Putamen (tissue), 1 donor: Measurements from ENCODE around the gene PCDHAC2.

Experiments
- DNase-seq: peaks from one replicate; pipeline ENCODE4 v3.0.0-alpha.2; 2016; ENCODE audit warnings: low spot score

PCDHAC2 gene, protein sequence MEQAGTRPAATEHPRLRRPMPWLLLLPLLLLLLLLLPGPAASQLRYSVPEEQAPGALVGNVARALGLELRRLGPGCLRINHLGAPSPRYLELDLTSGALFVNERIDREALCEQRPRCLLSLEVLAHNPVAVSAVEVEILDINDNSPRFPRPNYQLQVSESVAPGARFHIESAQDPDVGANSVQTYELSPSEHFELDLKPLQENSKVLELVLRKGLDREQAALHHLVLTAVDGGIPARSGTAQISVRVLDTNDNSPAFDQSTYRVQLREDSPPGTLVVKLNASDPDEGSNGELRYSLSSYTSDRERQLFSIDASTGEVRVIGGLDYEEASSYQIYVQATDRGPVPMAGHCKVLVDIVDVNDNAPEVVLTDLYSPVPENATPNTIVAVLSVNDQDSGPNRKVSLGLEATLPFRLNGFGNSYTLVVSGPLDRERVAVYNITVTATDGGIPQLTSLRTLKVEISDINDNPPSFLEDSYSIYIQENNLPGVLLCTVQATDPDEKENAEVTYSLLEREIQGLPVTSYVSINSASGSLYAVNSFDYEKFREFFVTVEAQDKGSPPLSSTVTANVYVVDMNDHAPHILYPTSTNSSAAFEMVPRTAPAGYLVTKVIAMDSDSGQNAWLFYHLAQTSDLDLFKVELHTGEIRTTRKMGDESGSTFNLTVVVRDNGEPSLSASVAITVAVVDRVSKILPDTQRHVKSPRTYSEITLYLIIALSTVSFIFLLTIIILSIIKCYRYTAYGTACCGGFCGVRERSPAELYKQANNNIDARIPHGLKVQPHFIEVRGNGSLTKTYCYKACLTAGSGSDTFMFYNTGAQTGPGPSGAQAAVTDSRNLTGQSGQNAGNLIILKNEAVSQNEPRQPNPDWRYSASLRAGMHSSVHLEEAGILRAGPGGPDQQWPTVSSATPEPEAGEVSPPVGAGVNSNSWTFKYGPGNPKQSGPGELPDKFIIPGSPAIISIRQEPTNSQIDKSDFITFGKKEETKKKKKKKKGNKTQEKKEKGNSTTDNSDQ

DNA sequence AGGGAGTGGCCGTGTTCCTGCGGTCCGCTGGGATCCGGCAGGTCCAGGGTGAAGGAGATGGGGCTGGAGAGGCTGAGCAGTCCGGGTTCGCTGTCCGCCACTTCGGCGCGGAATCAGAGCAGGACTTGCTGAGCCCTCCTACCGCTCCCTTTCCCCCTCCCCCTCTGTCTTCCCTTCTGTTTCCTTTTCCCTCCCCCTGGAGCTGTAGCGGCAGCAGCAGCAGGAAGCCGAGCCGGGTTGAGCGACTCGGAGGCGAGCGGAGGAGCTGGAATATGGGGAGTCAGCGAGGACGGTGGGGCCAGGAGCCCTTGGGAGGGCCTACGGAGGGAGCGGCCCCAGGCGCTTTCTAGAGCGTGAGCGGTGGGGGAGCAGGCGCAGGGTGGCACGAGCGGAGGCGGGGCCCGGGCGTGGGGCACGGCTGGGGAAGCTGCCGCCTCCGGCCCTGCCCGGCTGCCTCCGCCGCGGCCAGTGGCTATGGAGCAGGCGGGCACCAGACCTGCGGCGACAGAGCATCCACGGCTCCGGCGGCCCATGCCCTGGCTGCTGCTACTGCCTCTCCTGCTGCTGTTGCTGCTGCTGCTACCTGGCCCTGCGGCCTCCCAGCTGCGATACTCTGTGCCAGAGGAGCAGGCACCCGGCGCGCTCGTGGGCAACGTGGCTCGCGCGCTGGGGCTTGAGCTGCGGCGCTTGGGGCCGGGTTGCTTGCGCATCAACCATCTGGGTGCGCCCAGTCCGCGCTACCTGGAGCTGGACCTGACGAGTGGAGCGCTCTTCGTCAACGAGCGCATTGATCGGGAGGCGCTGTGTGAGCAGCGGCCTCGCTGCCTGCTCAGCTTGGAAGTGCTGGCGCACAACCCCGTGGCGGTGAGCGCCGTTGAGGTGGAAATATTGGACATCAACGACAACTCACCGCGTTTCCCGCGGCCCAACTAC lies at the start of gene PCDHAC2:
TSS of gene PCDHAC2 (plus strand) at position 184 of the 933 bp plus-strand sequence. CDS start at position 475, 291 bp downstream.
- peak; percentile 82 for DNase-seq

DNA sequence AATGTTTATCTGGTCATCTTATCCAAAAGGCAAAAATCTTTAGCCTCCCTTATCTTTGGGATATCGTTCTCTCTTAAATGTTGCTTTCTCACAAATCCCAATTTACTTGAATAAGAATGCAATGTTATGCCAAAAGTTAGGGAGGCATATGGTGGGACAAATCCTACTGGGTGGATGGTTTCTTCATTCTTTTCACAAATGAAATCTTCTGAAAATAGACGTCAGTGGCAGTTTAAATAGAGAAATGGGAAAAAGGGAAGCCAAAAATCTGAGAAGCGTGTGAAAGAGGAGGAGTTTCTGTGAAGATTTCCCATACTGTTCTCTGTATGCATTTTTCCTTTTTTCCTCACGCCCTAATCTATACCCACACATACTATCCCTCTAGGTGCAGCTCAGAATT lies 42.7 kb upstream of the PCDHAC2 start:
- DNase-seq, result no peak

DNA sequence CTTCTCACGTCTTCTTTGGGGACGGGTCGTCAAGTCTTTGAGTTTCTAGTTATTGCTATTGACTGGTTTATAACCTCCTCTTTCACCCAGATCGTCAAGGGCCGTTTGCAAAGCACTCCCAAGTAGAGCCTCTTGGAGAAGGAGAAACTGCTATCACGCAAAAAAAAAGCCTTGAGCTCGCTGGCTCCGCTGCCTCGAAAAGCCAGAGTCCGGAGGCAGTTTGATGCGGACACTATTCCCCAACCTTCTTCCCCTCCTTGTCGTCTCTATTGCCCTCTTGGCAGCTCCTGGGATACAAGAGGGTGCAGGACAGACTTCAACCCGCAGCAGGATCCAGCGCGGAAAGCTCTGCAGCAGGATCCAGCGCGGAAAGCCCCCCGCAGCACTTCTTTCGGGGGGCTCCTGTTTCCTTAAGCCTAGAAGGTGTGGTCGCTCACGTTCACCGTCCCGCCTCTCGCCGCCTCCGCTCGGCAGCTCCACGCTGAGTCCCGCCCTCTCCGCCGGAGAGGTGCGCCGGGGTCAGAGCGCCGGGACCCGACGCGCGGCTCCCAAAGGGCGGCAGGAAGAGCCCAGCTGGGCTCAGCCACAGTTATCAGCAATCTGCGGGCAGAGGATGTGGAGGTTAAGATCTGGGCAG lies 40.4 kb upstream of the PCDHAC2 start, which contains the start of gene PCDHAC1:
TSS of gene PCDHAC1 (plus strand) at position 494 of the 637 bp plus-strand sequence. CDS start 594 bp downstream, outside the sequence.
- DNase-seq, result no peak

DNA sequence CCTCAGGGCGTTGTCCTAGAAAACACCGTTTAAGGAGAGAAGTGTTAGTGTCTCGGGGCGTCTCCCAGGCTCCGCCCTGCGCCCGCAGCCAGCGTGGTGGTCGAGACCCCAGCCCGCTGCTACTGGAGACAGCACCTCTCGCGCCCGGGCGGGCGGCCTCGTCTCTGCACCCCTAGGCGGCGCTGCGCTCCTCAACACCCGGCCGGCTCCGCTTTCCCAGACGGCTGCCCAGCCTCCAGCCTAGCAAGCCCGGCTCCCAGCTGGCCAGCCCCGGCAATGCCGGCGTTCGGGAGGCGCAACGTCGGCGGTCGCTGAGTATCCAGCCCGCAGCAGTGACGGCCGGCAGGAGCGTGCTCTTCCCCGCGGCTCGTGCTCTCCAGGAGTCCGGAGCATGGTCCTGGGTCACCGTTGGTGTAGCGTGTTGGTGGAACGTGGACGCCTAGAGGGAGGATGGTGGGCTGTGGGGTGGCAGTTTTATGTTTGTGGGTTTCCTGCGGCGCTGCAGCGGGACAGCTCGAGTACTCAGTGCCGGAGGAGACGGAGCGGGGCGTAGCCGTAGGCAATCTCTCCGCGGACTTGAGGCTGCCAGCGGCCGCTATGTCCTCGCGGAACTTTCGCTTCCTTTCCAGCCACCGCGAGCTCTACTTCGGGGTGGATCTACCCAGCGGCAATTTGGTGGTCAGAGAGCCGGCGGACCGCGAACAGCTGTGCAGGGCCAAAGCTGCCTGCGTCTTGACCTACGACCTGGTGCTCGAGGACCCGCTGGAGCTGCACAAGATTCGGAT lies 39.6 kb upstream of the PCDHAC2 start:
- DNase-seq, result peak; percentile 69

DNA sequence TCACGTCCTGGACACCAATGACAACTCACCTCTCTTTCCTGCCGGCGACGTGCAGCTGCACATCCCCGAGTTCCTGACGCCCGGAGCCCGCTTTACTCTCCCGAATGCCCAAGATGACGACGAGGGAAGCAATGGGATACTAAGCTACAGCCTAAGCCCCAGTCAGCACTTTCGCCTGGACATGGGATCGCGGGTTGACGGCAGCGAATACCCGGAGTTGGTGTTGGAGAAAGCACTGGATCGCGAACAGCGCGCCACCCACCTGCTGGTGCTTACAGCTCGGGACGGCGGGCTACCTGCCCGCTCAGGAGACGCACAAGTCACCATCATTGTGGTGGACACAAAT lies 39.1 kb upstream of the PCDHAC2 start:
- no peak for DNase-seq

DNA sequence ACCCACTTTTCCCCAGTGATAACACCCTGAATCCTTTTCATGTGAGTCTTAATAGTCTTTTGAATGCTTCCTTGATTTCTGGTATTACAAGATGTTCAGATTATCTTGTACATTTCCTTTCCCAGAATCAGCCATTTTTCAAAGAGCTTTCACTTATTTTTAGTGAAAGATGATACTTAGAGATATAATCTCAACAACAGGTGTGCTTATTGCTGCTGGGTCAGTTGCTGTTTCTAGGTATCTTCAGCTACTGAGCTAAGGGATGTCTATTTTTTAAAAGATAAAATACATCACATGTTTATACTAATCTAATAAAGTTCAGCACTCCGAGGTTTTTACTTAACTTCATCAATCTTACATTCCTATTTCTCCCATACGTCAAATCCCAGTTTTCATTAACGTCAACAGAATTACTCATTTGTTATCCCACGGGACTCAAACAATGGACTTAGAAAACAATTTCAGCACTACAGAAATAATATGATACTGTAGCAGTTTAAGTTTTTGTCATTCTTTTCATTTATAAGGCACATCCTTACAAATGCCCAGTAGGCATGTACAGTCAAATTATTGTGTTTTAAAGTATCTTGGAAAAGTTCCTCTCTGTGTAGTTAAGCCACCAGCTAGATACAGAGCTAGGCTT lies 31.2 kb upstream of the PCDHAC2 start:
- no peak for DNase-seq

DNA sequence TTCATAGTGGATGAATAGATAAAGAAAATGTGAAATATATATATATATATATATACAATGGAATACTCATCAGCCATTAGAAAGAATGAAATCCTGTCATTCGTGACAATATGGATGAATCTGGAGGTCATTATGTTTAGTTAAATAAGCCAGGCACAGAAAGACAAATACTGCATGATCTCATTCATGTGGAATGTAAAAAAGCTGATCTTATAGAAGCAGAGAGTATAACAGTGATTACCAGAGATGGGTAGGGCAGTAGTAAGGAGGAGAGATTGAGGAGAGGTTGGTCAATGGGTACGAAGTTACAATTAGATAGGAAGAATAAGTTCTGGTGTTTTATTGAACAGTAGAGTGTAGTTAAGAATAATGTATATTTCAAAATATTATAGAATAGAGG lies 19.7 kb upstream of the PCDHAC2 start:
- DNase-seq, result no peak

DNA sequence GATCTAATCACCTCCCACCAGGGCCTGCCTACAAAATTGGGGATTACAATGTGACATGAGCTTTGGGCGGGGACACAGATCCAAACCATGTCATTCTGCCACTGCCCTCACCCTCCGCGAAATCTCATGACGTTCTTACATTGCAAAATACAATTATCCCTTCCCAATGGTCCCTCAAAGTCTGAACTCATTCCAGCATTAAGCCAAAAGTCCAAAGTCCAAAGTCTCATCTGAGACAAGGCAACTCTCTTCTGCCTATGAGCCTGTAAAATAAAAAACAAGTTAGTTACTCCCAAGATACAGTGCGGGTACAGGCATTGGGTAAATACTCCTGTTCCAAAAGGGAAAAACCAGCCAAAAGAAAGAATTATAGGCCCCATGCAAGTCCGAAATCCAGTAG lies 14.6 kb upstream of the PCDHAC2 start:
- no peak for DNase-seq

DNA sequence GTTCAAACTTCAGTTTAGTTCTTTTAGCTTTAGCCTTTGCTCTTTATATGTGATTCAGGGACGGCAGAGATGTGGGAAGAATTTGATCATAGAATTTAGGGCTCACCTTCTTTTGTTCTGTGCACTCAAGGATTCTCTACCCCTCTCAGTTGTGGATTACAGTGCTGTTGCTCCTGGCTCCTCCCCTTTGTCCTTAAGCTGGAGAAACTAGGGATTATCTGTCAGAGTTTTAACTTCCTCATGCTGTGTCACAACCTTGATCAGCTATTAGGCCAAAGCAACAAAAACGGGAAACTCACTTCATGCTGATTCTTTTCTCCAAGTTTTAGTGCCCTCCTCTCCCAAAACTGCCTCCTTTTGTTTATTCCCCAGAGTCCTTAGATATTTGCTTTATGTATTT lies 13.0 kb upstream of the PCDHAC2 start:
- no peak for DNase-seq

DNA sequence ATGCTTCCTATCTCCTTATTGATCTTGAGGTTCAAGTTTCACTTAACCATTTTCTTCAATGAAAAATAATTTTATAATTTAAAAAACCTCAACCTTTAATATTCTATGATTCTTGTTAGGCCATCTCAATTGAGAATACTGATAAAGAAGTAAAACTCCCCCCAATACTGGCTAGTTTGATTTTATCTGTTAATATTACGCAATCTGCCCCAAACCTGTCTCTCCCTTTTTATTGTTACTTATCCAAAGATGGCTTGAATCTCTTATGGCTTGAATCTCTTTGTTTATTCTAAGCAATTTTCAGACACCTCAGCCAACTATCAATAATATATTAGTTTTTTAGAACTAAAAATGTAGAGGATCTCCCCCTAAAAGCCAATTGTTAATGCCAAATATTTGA lies 4.1 kb upstream of the PCDHAC2 start:
- DNase-seq, result no peak

DNA sequence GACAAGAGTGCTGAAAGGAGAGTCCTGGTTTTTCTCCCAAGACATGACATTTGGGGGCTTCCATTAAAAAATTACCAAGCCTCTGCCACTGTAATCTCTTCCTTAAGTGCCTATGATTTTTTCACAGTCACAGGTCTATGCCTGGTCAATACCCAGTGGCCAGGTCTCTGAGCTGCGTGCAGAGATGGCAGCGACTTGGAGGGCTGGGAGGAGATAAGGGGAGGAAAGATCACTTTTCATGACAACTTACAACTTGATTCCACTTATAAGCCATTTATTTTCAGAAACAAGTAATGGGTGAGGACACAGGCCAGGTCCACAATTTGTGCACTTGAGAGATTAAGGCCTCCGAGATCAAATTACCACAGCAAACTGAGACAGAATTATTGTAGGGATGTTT lies 1.9 kb upstream of the PCDHAC2 start:
- no peak for DNase-seq

DNA sequence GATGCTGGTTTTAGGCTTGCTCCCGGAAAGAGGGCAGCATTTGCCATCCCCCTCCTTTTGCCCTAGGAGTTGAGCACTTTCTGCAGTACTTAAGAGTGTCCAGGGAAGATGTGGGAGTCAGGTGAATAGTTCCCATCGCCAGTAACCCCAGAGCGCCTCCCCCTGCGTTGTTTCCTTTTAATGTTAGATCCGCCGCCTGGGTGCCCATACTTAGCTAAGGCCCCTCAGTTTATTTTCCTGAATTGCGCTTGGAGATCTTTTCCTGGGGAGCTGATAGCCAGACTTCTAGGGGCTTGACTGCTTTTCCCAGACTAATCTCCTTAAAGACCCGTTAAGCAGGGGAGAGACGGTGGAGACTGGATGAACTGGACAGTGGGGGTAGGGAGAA lies 377 bp upstream of the PCDHAC2 start:
- no peak for DNase-seq

DNA sequence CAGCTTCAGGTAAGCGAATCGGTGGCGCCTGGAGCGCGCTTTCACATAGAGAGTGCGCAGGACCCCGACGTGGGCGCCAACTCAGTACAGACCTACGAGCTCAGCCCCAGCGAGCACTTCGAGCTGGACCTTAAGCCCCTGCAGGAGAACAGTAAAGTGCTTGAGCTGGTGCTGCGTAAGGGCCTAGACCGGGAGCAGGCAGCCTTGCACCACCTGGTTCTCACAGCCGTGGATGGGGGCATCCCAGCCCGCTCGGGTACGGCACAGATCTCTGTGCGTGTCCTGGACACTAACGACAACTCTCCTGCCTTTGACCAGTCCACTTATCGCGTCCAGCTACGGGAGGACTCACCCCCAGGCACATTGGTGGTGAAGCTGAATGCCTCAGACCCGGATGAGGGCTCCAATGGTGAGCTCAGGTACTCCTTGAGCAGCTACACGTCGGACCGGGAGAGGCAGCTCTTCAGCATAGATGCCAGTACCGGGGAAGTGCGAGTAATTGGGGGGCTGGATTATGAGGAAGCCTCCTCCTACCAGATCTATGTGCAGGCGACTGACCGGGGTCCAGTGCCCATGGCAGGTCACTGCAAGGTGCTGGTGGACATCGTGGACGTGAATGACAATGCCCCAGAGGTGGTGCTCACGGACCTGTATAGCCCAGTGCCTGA lies 1.1 kb downstream of the PCDHAC2 start:
- DNase-seq, result no peak

DNA sequence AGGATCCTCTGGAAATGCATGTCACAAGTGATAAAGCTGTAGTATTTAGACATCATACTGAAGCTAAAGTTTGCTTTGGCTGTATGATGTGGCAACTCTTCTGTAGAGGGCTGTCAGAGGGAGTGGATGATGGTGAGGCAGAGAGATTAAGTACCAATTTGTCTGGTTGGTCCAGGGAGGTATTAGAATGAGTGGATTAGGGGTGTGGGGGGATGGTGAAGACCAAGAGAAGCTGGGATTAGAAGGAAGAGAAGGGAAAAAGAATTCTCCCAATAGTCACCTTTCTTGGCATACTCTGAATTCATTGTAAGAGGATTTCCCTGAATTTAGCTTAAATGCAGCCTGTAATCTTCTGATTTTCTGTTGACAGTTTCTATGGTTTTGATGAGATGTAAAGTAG lies 3.6 kb downstream of the PCDHAC2 start:
- no peak for DNase-seq

DNA sequence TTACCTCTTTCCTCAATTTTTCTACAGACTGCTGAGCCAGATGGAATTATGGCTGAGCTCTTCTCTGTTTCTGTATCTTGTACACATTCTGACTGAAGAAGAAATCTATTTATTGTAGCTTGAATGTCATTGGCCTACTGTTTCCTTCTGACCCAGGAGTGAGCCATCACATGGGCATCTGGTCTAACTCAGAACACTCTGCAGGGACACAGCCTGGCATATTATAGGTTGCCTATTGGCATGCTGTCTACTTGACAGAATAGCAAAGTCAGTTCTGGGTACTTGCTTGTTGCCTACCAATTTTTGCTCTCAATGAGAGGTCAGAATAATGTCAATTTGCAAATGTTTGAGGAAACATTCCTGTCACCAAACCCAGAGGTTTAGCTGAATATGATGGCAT lies 7.3 kb downstream of the PCDHAC2 start:
- no peak for DNase-seq

DNA sequence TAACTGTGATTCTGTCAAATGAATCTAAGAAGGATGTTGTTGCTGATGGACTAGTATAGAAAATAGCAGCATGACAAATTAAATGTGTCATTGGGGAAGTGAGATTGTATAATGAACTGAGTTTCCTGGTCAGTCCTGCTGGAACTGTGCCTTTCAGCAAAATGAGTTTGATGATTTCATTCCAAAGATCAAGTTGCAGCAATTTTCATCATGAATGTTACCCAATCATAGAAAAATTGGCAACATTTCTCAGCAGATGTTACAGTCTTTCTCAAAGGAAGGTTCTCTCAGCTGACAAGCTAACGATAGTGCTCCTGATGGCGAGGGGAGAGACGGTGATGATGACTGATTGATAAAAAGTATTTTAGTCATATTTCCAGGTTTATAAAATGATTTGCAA lies 10.7 kb downstream of the PCDHAC2 start:
- DNase-seq, result no peak

DNA sequence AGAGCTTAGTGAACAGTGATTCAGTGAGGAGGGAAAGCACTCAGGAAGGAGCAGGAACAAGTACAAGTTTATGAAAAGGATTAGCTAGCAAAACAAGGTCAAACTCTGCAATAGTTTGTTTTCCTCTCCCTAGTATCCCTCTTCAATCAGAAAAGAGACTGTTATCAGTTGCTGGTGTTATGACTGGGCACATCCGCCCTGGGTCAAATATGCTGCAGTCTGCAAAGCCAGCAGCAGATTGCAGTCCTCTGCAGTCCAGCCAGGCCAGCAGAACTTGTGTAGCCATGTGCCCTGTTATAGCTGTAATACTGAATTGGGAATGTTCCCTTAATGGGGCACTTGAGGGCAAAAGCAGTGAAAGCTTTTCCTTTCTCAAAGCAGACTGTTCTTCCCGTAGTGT lies 12.0 kb downstream of the PCDHAC2 start:
- DNase-seq, result no peak

DNA sequence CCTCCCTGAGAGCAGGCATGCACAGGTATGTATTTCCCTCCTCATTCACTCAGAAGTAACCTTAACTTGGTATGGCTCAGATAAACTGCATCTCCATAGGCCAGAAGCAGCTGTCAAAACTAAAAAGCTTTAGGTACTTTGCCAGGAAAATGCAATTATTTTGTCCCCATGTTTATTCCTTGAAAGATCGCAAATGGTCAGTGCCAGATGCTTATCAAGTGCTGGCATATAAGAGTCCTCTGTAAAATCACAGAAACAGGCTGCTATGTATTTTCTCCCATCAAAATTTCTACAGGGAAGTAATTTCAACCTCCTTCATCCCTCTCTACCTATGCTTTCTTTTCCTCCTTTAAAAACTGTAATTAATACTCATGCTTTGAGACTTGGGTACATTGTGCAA lies 12.7 kb downstream of the PCDHAC2 start:
- DNase-seq, result no peak

DNA sequence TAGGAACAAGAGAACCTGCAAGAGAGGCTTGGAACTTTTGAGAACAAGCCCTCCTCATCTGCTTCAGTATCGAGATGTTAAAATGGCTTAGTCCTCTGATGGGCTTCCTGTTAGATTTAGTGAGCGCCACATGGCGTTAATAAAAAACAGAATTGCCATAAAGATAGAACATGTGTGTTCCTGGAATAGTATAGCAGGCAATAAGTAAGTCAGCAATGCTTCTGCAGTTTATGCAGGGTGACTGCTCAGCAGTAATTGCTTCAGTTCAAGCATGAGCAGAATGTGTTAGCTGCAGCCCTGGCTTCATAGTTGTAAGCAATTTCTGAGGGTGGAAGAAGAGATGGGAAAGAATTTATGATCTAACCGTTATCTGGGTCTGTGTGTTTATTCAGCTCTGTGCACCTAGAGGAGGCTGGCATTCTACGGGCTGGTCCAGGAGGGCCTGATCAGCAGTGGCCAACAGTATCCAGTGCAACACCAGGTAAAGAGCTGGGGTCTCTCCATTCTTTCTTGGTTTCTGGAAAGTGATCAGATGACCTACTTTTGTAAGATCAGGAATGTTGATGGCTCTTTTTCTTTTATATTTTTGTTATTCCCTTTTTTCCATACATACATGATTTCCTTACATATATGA lies 15.9 kb downstream of the PCDHAC2 start:
- DNase-seq, result no peak
